GM12891 (cell line): ENCODE results near the gene PXDC1.

Experiments used
- POLR2A ChIP-seq: IDR thresholded peaks from 2 replicates; pipeline ENCODE4 v1.6.1; 2011; ENCODE audit warnings: low read depth, low read length, control low read depth
- POLR2AphosphoS5 ChIP-seq: IDR thresholded peaks from 2 replicates; pipeline ENCODE4 v1.6.1; 2011; ENCODE audit warnings: low read depth, low read length, control low read depth
- SPI1 ChIP-seq: IDR thresholded peaks from 2 replicates; pipeline ENCODE4 v1.6.1; 2011; ENCODE audit warnings: low read depth, low read length, control low read depth
- TAF1 ChIP-seq: IDR thresholded peaks from 2 replicates; pipeline ENCODE4 v1.6.1; 2011; ENCODE audit warnings: low read depth, low read length, control low read depth

DNA sequence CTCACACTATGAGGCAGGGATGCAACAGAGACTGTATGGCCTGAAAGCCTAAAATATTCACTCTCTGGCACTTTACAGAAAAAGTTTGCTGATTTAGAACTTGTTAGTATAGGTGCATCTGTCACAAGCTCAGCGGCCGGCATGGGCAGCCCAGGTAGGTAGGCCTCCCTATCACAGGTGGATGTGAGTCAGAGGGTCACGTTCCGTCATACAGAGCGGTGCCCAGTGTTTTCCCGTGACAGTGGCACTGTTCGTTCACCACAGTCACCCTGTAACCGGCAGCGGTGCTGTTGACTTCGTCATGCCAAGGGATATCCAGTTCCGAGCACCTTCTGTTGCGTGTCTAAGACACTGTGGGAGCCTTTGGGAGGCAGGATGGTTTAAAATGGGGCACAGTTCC lies 32.9 kb upstream of the PXDC1 start:
- TF ChIP-seq TAF1 (no peak), SPI1 (no peak), POLR2A (no peak), POLR2AphosphoS5 (no peak)
